ENCODE results near the gene MYZAP. TPM values are rescaled to one million over a fixed set of nuclear protein-coding genes. Genes with fewer than 3 reads are reported as not detected.
A peak's percentile ranks its signal among the peaks of the same experiment; 100 is the strongest.

The MYZAP gene
- total RNA-seq, 4 donors from 2014 or later: 7.7 to 21.4 (median 19.4) TPM

DNA sequence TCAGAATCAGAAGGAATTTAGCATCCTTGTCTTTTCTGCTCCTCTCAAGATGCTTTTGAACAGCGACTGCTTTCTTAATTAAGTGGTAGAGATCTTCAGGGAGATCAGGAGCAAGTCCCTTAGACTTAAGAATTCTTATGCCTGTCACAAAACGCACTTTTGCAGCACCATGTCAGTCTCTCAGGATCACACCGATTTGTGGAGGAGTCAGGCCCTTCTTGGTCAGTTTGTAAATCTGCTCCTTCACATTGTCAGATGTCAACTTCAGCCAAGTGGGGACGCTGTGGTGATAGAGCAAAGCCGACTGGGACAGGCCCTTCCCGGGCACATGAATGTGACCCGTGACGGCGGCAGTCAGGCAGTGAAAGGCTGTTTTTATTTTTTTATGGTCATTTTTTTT, 35.7 kb upstream of the MYZAP start:
- no peak overlapping the region for H3K4me3 ChIP-seq (ENCODE audit: low read depth, poor library complexity, severe bottlenecking)
- no peak for TF ChIP-seq POLR2A (IDR thresholded peaks at IDR 0.05)
- TF ChIP-seq, protein P1, sequence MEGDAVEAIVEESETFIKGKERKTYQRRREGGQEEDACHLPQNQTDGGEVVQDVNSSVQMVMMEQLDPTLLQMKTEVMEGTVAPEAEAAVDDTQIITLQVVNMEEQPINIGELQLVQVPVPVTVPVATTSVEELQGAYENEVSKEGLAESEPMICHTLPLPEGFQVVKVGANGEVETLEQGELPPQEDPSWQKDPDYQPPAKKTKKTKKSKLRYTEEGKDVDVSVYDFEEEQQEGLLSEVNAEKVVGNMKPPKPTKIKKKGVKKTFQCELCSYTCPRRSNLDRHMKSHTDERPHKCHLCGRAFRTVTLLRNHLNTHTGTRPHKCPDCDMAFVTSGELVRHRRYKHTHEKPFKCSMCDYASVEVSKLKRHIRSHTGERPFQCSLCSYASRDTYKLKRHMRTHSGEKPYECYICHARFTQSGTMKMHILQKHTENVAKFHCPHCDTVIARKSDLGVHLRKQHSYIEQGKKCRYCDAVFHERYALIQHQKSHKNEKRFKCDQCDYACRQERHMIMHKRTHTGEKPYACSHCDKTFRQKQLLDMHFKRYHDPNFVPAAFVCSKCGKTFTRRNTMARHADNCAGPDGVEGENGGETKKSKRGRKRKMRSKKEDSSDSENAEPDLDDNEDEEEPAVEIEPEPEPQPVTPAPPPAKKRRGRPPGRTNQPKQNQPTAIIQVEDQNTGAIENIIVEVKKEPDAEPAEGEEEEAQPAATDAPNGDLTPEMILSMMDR (IDR thresholded peaks at IDR 0.05): no peak
- intact Hi-C loops (cut with DNase I; ENCODE audit: low total_unique reads): loop anchor here (5.0 kb wide), 1 partner anchor 301 kb away; no protein-coding TSS in a partner anchor
- peak in 1 of 2 donors; percentile 58 for DNase-seq (ENCODE audit: low spot score in 2 of 2)
- WGBS, 2 donors: 95 to 97% methylated on average over 9 of the region's 9 CpGs

DNA sequence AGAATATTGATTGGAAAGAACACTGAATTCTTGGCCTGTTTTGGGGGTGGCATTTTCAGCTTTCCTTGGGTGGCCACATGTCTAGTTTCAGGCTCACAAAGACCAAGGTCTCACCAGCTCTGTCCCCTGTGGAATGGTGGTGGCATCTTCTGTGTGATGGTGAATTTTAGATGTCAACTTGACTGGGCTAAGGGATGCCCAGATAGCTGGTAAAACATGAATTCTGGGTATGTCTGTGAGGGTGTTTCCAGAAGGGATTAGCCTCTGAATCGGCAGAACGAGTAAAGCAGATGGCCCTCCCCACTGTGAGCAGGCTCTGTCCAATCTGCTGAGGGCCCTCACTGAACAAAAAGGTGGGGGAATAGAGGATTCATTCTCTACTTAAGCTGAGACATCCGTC, 34.4 kb upstream of the MYZAP start:
- WGBS, 2 donors: 86 to 94% methylated on average over 3 of the region's 3 CpGs
- H3K4me3 ChIP-seq (ENCODE audit: low read depth, poor library complexity, severe bottlenecking): no peak overlapping the region
- intact Hi-C loops (cut with DNase I; ENCODE audit: low total_unique reads): loop anchor here (5.0 kb wide), 1 partner anchor 300 kb away; no protein-coding TSS in a partner anchor
- TF ChIP-seq, protein P1 (IDR thresholded peaks at IDR 0.05): no peak
- no peak for TF ChIP-seq POLR2A (IDR thresholded peaks at IDR 0.05)
- DNase-seq (ENCODE audit: low spot score in 2 of 2): no peak

DNA sequence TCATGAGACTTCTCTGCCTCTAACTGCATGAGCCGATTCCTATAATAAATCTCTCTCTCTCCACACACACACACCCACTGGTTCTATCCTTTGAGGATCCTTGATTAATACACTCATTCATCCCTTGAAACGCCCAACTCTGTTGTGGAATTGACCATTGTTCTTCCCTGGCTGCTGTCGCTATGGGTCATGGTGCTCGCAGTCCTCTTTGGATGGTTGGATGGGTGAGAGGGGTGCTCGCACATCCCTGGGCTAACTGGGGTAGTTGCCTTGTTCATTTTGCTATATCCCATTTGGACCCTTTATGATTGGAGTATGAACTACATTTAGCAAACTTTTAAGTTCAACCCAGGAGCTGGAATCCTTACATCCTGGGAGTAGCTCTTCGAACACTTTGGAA, 33.9 kb upstream of the MYZAP start:
- no peak for TF ChIP-seq POLR2A (IDR thresholded peaks at IDR 0.05)
- TF ChIP-seq, protein P1 (IDR thresholded peaks at IDR 0.05): no peak
- DNase-seq (ENCODE audit: low spot score in 2 of 2): peak in 1 of 2 donors; percentile 52
- WGBS, 2 donors: 87 to 94% methylated on average over 6 of the region's 6 CpGs

DNA sequence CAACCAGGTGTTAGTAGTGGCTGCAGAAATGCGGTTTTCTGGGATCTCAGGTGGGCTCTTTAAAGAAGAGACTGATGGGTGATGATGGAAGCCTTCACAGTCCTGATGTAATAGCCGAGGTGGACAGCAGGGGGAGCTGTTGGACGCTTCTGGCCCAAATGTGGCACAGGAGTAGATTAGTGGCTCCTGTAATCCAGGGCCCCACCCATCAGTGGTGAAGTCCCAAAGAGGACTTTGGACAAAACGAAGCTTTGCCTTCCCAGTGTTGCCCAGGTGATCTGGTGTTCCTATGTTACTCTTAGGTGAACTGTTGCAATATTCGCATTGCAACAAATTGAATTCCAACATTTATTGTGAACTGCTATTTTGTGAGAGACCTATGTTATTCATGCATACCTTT, 31.8 kb upstream of the MYZAP start:
- DNase-seq (ENCODE audit: low spot score in 2 of 2): peak; percentile 56 to 94
- WGBS, 2 donors: 13 to 14% methylated on average over 5 of the region's 5 CpGs
- H3K4me3 ChIP-seq (ENCODE audit: low read depth, poor library complexity, severe bottlenecking): no peak overlapping the region
- intact Hi-C loops (cut with DNase I; ENCODE audit: low total_unique reads): loop anchor here (5.0 kb wide), 1 partner anchor 297 kb away; no protein-coding TSS in a partner anchor
- TF ChIP-seq, protein P1 (IDR thresholded peaks at IDR 0.05): peak in 1 of 3 donors; percentile 24
- no peak for TF ChIP-seq POLR2A (IDR thresholded peaks at IDR 0.05)

More for the DNA sequence above, 33.9 kb upstream of the MYZAP start:
- no peak overlapping the region for H3K4me3 ChIP-seq (ENCODE audit: low read depth, poor library complexity, severe bottlenecking)
- intact Hi-C loops (cut with DNase I; ENCODE audit: low total_unique reads): loop anchor here (5.0 kb wide), 1 partner anchor 299 kb away; no protein-coding TSS in a partner anchor

DNA sequence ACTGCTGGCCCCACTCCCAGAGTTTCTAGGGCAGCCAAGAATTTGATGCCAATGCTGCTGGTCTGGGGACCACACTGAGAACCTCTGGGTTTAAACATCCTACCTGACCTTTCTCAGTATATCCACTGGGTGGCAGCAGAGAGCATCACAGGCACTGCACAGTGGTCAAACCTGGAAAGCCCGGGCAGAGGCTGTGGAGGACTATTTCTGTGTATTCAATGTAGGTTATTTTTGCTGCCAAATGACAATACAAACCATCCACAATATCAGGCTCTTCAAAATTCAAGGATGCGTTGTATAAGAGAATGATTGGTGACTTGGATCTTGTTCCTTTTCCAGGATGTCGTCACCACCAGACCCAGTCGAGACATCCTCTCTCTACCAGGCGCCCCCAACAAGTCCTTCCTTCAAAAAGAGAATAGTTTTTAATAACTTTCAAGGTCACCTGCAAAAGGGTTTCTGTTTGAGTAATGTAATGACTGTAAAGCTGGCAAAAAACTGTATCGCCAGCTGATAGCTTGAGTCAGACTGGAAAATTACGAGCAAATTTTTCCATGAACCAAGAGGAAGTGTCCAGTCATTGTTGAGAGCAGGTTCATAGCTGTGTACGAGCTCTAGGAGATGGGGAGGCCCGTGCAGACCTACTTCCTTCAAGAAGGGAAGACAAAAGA, 30.5 kb upstream of the MYZAP start:
- TF ChIP-seq, protein P1 (IDR thresholded peaks at IDR 0.05): peak in 1 of 3 donors; percentile 79
- TF ChIP-seq POLR2A (IDR thresholded peaks at IDR 0.05): no peak
- no peak overlapping the region for H3K4me3 ChIP-seq (ENCODE audit: low read depth, poor library complexity, severe bottlenecking)
- peak; percentile 58 to 90 for DNase-seq (ENCODE audit: low spot score in 2 of 2)
- WGBS, 2 donors: 36% methylated on average over 9 of the region's 9 CpGs
- intact Hi-C loops (cut with DNase I; ENCODE audit: low total_unique reads): no loop called here

All from lower leg skin (tissue), 4 donors.